Uterus (tissue), 2 donors: ENCODE results near the gene BRF1.

Experiments
- CTCF ChIP-seq, 4 experiments: fragments of 200-600 bp in 2 of 4; fragments of 450-650 bp in 2 of 4; sonication (generic) in 2 of 4; IDR thresholded peaks; one replicate each; pipeline ENCODE4 v1.5.1; 2016 to 2019; ENCODE audit warnings: antibody characterized with exemption in 4 of 4, mild to moderate bottlenecking in 2 of 4, moderate library complexity in 1 of 4
- POLR2A ChIP-seq, 2 donors: fragments of 450-650 bp; IDR thresholded peaks; one replicate each; pipeline ENCODE4 v1.6.1; 2016; ENCODE audit warnings: antibody characterized with exemption in 2 of 2, mild to moderate bottlenecking in 1 of 2, moderate library complexity in 1 of 2

- TF ChIP-seq CTCF (IDR thresholded peaks at IDR 0.05) (no peak), POLR2A (IDR thresholded peaks at IDR 0.05) (no peak)
Observed at GRCh38 chr14:105205673-105206208, 95.1 kb downstream of the BRF1 start.
